ENCODE measurements around the gene ZDHHC7.

GRCh38 chr16:84995663-84996062 is 15.7 kb downstream of the ZDHHC7 start:
- TF ChIP-seq CTCF (IDR thresholded peaks at IDR 0.05) (no peak), POLR2A (IDR thresholded peaks at IDR 0.05) (peak in 1 of 2 donors; percentile 24)
